Measurements from ENCODE around the gene ARHGEF28. TPM values are rescaled to one million over a fixed set of nuclear protein-coding genes. Genes with fewer than 3 reads are reported as not detected.

The ARHGEF28 gene
- total RNA-seq, 1 experiment from 2014 or later: 0.57 TPM

DNA sequence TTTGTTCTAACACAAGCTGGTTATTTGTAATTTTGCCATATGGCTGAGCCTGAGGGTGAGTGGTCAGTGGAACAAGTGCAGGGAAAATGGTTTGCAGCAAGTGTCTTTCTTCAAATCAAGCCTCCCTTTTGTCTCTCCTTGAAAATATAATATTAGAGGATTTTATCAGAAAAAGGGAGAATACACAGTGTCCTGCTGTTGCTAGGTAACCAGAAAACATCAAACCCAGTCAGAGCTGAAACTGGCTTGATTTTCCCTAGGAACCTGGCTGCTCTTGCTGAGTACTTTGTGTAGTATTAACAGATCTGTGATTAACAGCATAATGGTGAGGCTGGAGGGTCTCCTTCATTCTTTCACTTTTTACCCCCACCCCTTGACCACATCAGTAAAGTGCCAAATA, 314.0 kb downstream of the ARHGEF28 start:
- no peak overlapping the region for H4K5ac ChIP-seq (ENCODE audit: insufficient read length, low read depth, low read length)
- no peak overlapping the region for H2AFZ ChIP-seq (ENCODE audit: low read length)
- H2AK5ac ChIP-seq (ENCODE audit: insufficient read length, low read length): no peak overlapping the region
- no peak overlapping the region for H3K9ac ChIP-seq (ENCODE audit: extremely low read depth, insufficient read length, low read length)
- H3K56ac ChIP-seq (ENCODE audit: insufficient read length, low read depth, low read length): no peak overlapping the region
- no peak overlapping the region for H2BK120ac ChIP-seq (ENCODE audit: low read depth, low read length, poor library complexity, severe bottlenecking)
- no peak overlapping the region for H3K23ac ChIP-seq (ENCODE audit: insufficient read length, low read depth, low read length)
- Mint-ChIP-seq H3K9me3 (peaks cover 4 to 5% of the 10 kb centered on the region in 2 experiments; a peak in 3 of 5 replicates), H3K4me3 (no peak overlapping the region), H3K36me3 (ENCODE audit: insufficient read depth in 1 of 3, low read depth in 3 of 3) (peaks cover 0 to 4% (median 0%) of the 10 kb centered on the region in 3 experiments; a peak in 1 of 7 replicates), H3K27me3 (ENCODE audit: low read depth) (peaks cover 2% of the 10 kb centered on the region; the same call in 1 of the 2 replicates), H3K27ac (no peak overlapping the region), H3K4me1 (peaks cover 4 to 6% of the 10 kb centered on the region in 2 experiments; a peak in 3 of 4 replicates)
- no peak overlapping the region for H3K18ac ChIP-seq (ENCODE audit: insufficient read length, low read depth, low read length)
- no peaks in the 10 kb centered on the region for H3K4me1 ChIP-seq (ENCODE audit: insufficient read depth, low read length)
- no peak overlapping the region for H2BK12ac ChIP-seq (ENCODE audit: insufficient read length, low read depth, low read length)
- H4K20me1 ChIP-seq (ENCODE audit: control insufficient read depth, insufficient read depth, insufficient read length): no peaks in the 10 kb centered on the region
- no peak overlapping the region for H2BK15ac ChIP-seq (ENCODE audit: low read depth, low read length)
- DNase-seq: no peak
- no peak overlapping the region for H3K4ac ChIP-seq (ENCODE audit: low read depth, low read length)
- no peaks in the 10 kb centered on the region for H3K23me2 ChIP-seq (ENCODE audit: insufficient read length, low read depth, low read length, poor library complexity, severe bottlenecking)
- H3K79me1 ChIP-seq (ENCODE audit: insufficient read depth, low read depth, low read length, poor library complexity, severe bottlenecking): no peaks in the 10 kb centered on the region
- no peak overlapping the region for H3K14ac ChIP-seq (ENCODE audit: insufficient read depth, low read length)
- H4K8ac ChIP-seq (replicated peaks; ENCODE audit: insufficient read length, low read depth, low read length): no peak overlapping the region
- no peak overlapping the region for H2BK5ac ChIP-seq (ENCODE audit: insufficient read length, low read length)
- H2BK20ac ChIP-seq (ENCODE audit: low read depth, low read length, poor library complexity, severe bottlenecking): no peak overlapping the region
- H3K4me2 ChIP-seq (ENCODE audit: insufficient read depth, insufficient read length, low read length): no peak overlapping the region
- TF ChIP-seq, protein P1, sequence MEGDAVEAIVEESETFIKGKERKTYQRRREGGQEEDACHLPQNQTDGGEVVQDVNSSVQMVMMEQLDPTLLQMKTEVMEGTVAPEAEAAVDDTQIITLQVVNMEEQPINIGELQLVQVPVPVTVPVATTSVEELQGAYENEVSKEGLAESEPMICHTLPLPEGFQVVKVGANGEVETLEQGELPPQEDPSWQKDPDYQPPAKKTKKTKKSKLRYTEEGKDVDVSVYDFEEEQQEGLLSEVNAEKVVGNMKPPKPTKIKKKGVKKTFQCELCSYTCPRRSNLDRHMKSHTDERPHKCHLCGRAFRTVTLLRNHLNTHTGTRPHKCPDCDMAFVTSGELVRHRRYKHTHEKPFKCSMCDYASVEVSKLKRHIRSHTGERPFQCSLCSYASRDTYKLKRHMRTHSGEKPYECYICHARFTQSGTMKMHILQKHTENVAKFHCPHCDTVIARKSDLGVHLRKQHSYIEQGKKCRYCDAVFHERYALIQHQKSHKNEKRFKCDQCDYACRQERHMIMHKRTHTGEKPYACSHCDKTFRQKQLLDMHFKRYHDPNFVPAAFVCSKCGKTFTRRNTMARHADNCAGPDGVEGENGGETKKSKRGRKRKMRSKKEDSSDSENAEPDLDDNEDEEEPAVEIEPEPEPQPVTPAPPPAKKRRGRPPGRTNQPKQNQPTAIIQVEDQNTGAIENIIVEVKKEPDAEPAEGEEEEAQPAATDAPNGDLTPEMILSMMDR (conservative IDR thresholded peaks at IDR 0.05): no peak
- H3K79me2 ChIP-seq (ENCODE audit: insufficient read depth, low read length): no peaks in the 10 kb centered on the region
- H3K9me3 ChIP-seq (ENCODE audit: control insufficient read depth, low read depth, low read length): no peaks in the 10 kb centered on the region
- no peak overlapping the region for H3K27ac ChIP-seq (ENCODE audit: insufficient read length, low read depth, low read length)
- no peaks in the 10 kb centered on the region for H3K27me3 ChIP-seq (ENCODE audit: insufficient read depth, low read length)
- no peak overlapping the region for H3T11ph ChIP-seq (ENCODE audit: low read length)
- H4K91ac ChIP-seq (ENCODE audit: insufficient read length, low read depth, low read length): no peak overlapping the region
